Measurements from ENCODE around the gene NPFFR1.

NPFFR1 gene

GRCh38 chr10:70201105-70201504 is 82.7 kb downstream of the NPFFR1 start:
- DNase-seq (ENCODE audit: low read depth, low spot score), result no peak
- H3K4me3 ChIP-seq (ENCODE audit: low read depth, low read length), result no peak overlapping the region
- no peak for TF ChIP-seq CTCF (IDR thresholded peaks at IDR 0.05; ENCODE audit: low read depth, low read length)
- in situ Hi-C loops (cut with HindIII; ENCODE audit: low sequenced_read_pairs), result no loop called here

GRCh38 chr10:70198696-70199466 is 84.9 kb downstream of the NPFFR1 start:
- no peak for DNase-seq (ENCODE audit: low read depth, low spot score)
- no peak for TF ChIP-seq CTCF (IDR thresholded peaks at IDR 0.05; ENCODE audit: low read depth, low read length)
- in situ Hi-C loops (cut with HindIII; ENCODE audit: low sequenced_read_pairs), result no loop called here
- H3K4me3 ChIP-seq (ENCODE audit: low read depth, low read length), result no peak overlapping the region

All from astrocyte of the spinal cord (primary cell).